ENCODE measurements around the gene MBOAT2. TPM values are rescaled to one million over a fixed set of nuclear protein-coding genes. Genes with fewer than 3 reads are reported as not detected.

MBOAT2 gene
- total RNA-seq, 6 donors from 2014 or later = 18.8 to 39.2 (median 24.1) TPM

- H3K27me3 ChIP-seq = no peaks in the 10 kb centered on the region
- H3K9me3 ChIP-seq = no peaks in the 10 kb centered on the region
- no peak overlapping the region for H3K27ac ChIP-seq
- TF ChIP-seq CTCF (IDR thresholded peaks at IDR 0.05) = no peak
- no peak for TF ChIP-seq POLR2AphosphoS5 (IDR thresholded peaks at IDR 0.05)
- H3K4me1 ChIP-seq = peaks cover 0 to 4% (median 2%) of the 10 kb centered on the region in 4 donors
- H3K36me3 ChIP-seq = peaks cover 0 to 1% (median 0%) of the 10 kb centered on the region in 4 donors
- DNase-seq = no peak
- WGBS, 2 donors = 87 to 96% methylated on average over 2 of the region's 2 CpGs
- no peak overlapping the region for H3K4me3 ChIP-seq
- ATAC-seq (ENCODE audit: low FRiP score in 2 of 2) = no peak
Measured at GRCh38 chr2:8870441-8870840, 133.0 kb downstream of the MBOAT2 start.

- TF ChIP-seq CTCF (IDR thresholded peaks at IDR 0.05) = no peak
- no peak for TF ChIP-seq POLR2A (IDR thresholded peaks at IDR 0.05)
- no peak for TF ChIP-seq POLR2AphosphoS5 (IDR thresholded peaks at IDR 0.05)
- no peak for TF ChIP-seq EP300 (IDR thresholded peaks at IDR 0.05)
Measured at GRCh38 chr2:8867363-8867762, 136.1 kb downstream of the MBOAT2 start.

GRCh38 chr2:8863331-8863953 is 140.0 kb downstream of the MBOAT2 start:
- H3K27ac ChIP-seq = no peak overlapping the region
- DNase-seq (no peak), ATAC-seq (ENCODE audit: low FRiP score in 2 of 2) (no peak)
- H3K27me3 ChIP-seq = no peaks in the 10 kb centered on the region
- H3K4me3 ChIP-seq = no peak overlapping the region
- TF ChIP-seq POLR2A (IDR thresholded peaks at IDR 0.05) = no peak
- TF ChIP-seq POLR2AphosphoS5 (IDR thresholded peaks at IDR 0.05) = no peak
- TF ChIP-seq EP300 (IDR thresholded peaks at IDR 0.05) = no peak
- TF ChIP-seq CTCF (IDR thresholded peaks at IDR 0.05) = no peak
- WGBS, 2 donors = 91 to 92% methylated on average over 10 of the region's 10 CpGs
- peaks cover 0 to 19% (median 0%) of the 10 kb centered on the region in 4 donors for H3K36me3 ChIP-seq
- H3K4me1 ChIP-seq = peaks cover 0 to 10% (median 0%) of the 10 kb centered on the region in 4 donors
- no peaks in the 10 kb centered on the region for H3K9me3 ChIP-seq

More at GRCh38 chr2:8867363-8867762, 136.1 kb downstream of the MBOAT2 start:
- DNase-seq (no peak), ATAC-seq (ENCODE audit: low FRiP score in 2 of 2) (no peak)
- Histone ChIP-seq H3K27ac (no peak overlapping the region), H3K4me3 (no peak overlapping the region), H3K27me3 (no peaks in the 10 kb centered on the region), H3K36me3 (peaks cover 0 to 11% (median 0%) of the 10 kb centered on the region in 4 donors), H3K9me3 (no peaks in the 10 kb centered on the region), H3K4me1 (peaks cover 0 to 6% (median 0%) of the 10 kb centered on the region in 4 donors)
- 86 to 89% methylated on average over 3 of the region's 3 CpGs for WGBS, 2 donors

- WGBS, 2 donors = 71 to 76% methylated on average over 7 of the region's 7 CpGs
- H3K9me3 ChIP-seq = no peaks in the 10 kb centered on the region
- peaks cover 0 to 10% (median 0%) of the 10 kb centered on the region in 4 donors for H3K4me1 ChIP-seq
- ATAC-seq (ENCODE audit: low FRiP score in 2 of 2) (peak in 1 of 2 donors; percentile 75), DNase-seq (peak in 1 of 2 donors; percentile 52)
- H3K36me3 ChIP-seq = peaks cover 0 to 27% (median 0%) of the 10 kb centered on the region in 4 donors
- no peak overlapping the region for H3K4me3 ChIP-seq
- H3K27me3 ChIP-seq = no peaks in the 10 kb centered on the region
- TF ChIP-seq EP300 (IDR thresholded peaks at IDR 0.05) = no peak
- no peak for TF ChIP-seq CTCF (IDR thresholded peaks at IDR 0.05)
- no peak for TF ChIP-seq POLR2AphosphoS5 (IDR thresholded peaks at IDR 0.05)
- no peak for TF ChIP-seq POLR2A (IDR thresholded peaks at IDR 0.05)
- H3K27ac ChIP-seq = peak overlapping the region in 1 of 4 donors; percentile 42
Measured at GRCh38 chr2:8862230-8862629, 141.3 kb downstream of the MBOAT2 start.

GRCh38 chr2:8861797-8862196 is 141.7 kb downstream of the MBOAT2 start:
- TF ChIP-seq POLR2AphosphoS5 (IDR thresholded peaks at IDR 0.05) = no peak
- TF ChIP-seq CTCF (IDR thresholded peaks at IDR 0.05) = no peak
- no peak for TF ChIP-seq POLR2A (IDR thresholded peaks at IDR 0.05)
- no peak for TF ChIP-seq EP300 (IDR thresholded peaks at IDR 0.05)
- DNase-seq = no peak
- Histone ChIP-seq H3K4me3 (no peak overlapping the region), H3K4me1 (peaks cover 0 to 10% (median 0%) of the 10 kb centered on the region in 4 donors), H3K27ac (peak overlapping the region in 1 of 4 donors; percentile 42), H3K9me3 (no peaks in the 10 kb centered on the region), H3K36me3 (peaks cover 0 to 27% (median 0%) of the 10 kb centered on the region in 4 donors), H3K27me3 (no peaks in the 10 kb centered on the region)
- no peak for ATAC-seq (ENCODE audit: low FRiP score in 2 of 2)
- 35 to 59% methylated on average over 1 of the region's 1 CpG for WGBS, 2 donors
